ENCODE results near the gene GPR78.
"Not testable (repeated sequence)": the region's sequence is repeated elsewhere in the genome, so short reads cannot be mapped to it uniquely, and the experiment has no call there.

Gene GPR78

GRCh38 chr4:8568068-8568668, 12.0 kb upstream of the GPR78 start:
- no peak for DNase-seq

GRCh38 chr4:8570201-8570600, 10.0 kb upstream of the GPR78 start:
- no peak for DNase-seq

GRCh38 chr4:8571702-8572685, 8.2 kb upstream of the GPR78 start:
- DNase-seq = no peak

- DNase-seq = no peak
Measured at GRCh38 chr4:8573266-8573665, 6.9 kb upstream of the GPR78 start.

- DNase-seq = no peak
Measured at GRCh38 chr4:8574796-8575370, 5.3 kb upstream of the GPR78 start.

GRCh38 chr4:8575457-8575856, 4.7 kb upstream of the GPR78 start:
- DNase-seq = no peak

GRCh38 chr4:8576591-8576990, 3.6 kb upstream of the GPR78 start:
- not testable (repeated sequence) for DNase-seq

- no peak for DNase-seq
Measured at GRCh38 chr4:8577046-8577445, 3.1 kb upstream of the GPR78 start.

- DNase-seq = no peak
Measured at GRCh38 chr4:8577972-8578371, 2.2 kb upstream of the GPR78 start.

GRCh38 chr4:8578717-8579116, 1.5 kb upstream of the GPR78 start:
- no peak for DNase-seq

GRCh38 chr4:8579526-8580320, 469 bp upstream of the GPR78 start:
- DNase-seq = no peak

GRCh38 chr4:8581094-8581861, 1.1 kb downstream of the GPR78 start:
- DNase-seq = no peak

- DNase-seq = no peak
Measured at GRCh38 chr4:8582016-8582415, 1.8 kb downstream of the GPR78 start.

- DNase-seq = no peak
Measured at GRCh38 chr4:8582436-8582835, 2.2 kb downstream of the GPR78 start.

- no peak for DNase-seq
Measured at GRCh38 chr4:8582941-8583654, 2.9 kb downstream of the GPR78 start.

GRCh38 chr4:8583655-8584025, 3.4 kb downstream of the GPR78 start:
- DNase-seq = no peak

GRCh38 chr4:8585186-8585585, 5.0 kb downstream of the GPR78 start:
- DNase-seq = no peak

GRCh38 chr4:8585721-8586212, 5.6 kb downstream of the GPR78 start:
- no peak for DNase-seq

- DNase-seq = no peak
Measured at GRCh38 chr4:8586246-8586645, 6.1 kb downstream of the GPR78 start.

GRCh38 chr4:8586671-8587468, 6.7 kb downstream of the GPR78 start:
- no peak for DNase-seq
